OCI-LY7 (cell line): ENCODE data around the gene MROH7. TPM values are rescaled to one million over a fixed set of nuclear protein-coding genes. Genes with fewer than 3 reads are reported as not detected.

Experiments used
- BruUV-seq: library from RNA; stranded (reverse); fragments of 400-500 nt; replicated peaks from 2 replicates; lab custom pipeline; 2021; lab: Mats Ljungman, UMichigan
- CTCF ChIA-PET: fragments of 300-600 bp; sonication (Branson Sonifier 250); formaldehyde crosslinking; loops from one replicate; lab custom pipeline; 2022; ENCODE audit warnings: antibody characterized with exemption; ENCODE audit not compliant: unreplicated experiment; lab: Charles Lee
- POLR2A ChIA-PET: fragments of 300-600 bp; sonication (Branson Sonifier 250); formaldehyde crosslinking; loops from one replicate; lab custom pipeline; 2022; ENCODE audit warnings: antibody characterized with exemption; lab: Charles Lee
- DNase-seq: peaks from one replicate; pipeline ENCODE4 v3.0.0-alpha.2; 2015; ENCODE audit warnings: low spot score
- H2AFZ ChIP-seq: fragments of 200-600 bp; sonication (generic), shearing (Covaris generic); 2 replicates; pipeline ENCODE4 v1.6.1; 2014; ENCODE audit warnings: mild to moderate bottlenecking, antibody characterized with exemption, low read length, moderate library complexity
- H3K27ac ChIP-seq: fragments of 200-600 bp; sonication (generic); 2 replicates; pipeline ENCODE4 v1.5.1; 2014; ENCODE audit warnings: mixed run types, low read depth, mild to moderate bottlenecking, moderate library complexity, low read length, inconsistent platforms; ENCODE audit not compliant: poor library complexity, severe bottlenecking
- H3K36me3 ChIP-seq: fragments of 200-600 bp; sonication (generic); 2 replicates; pipeline ENCODE4 v1.6.1; 2014; ENCODE audit warnings: mild to moderate bottlenecking, antibody characterized with exemption, low read length, moderate library complexity, mixed read lengths; ENCODE audit not compliant: insufficient read depth
- H3K4me1 ChIP-seq: fragments of 200-600 bp; sonication (generic); 2 replicates; pipeline ENCODE4 v1.5.1; 2014; ENCODE audit warnings: mild to moderate bottlenecking, low read length; ENCODE audit not compliant: insufficient read depth, poor library complexity, severe bottlenecking
- H3K4me2 ChIP-seq: fragments of 200-600 bp; sonication (generic); 2 replicates; pipeline ENCODE4 v1.6.1; 2014; ENCODE audit warnings: mild to moderate bottlenecking, low read length
- H3K4me3 ChIP-seq: fragments of 200-600 bp; sonication (generic); 2 replicates; pipeline ENCODE4 v1.5.1; 2014; ENCODE audit warnings: mild to moderate bottlenecking, low read depth, low read length; ENCODE audit not compliant: poor library complexity, severe bottlenecking
- H3K79me2 ChIP-seq: fragments of 200-600 bp; sonication (generic); 2 replicates; pipeline ENCODE4 v1.6.1; 2016; ENCODE audit warnings: low read depth, mild to moderate bottlenecking, low read length, moderate library complexity, mixed read lengths; ENCODE audit not compliant: insufficient read depth
- H3K9me2 ChIP-seq: fragments of 200-600 bp; sonication (generic); 2 replicates; pipeline ENCODE4 v1.6.1; 2016; ENCODE audit warnings: mild to moderate bottlenecking, low read length, mixed read lengths; ENCODE audit not compliant: insufficient read depth
- H3K9me3 ChIP-seq: fragments of 200-600 bp; sonication (generic); 2 replicates; pipeline ENCODE4 v1.6.1; 2014; ENCODE audit warnings: mild to moderate bottlenecking, mixed run types, low read length, mixed read lengths
- H4K20me1 ChIP-seq: fragments of 200-600 bp; sonication (generic); 2 replicates; pipeline ENCODE4 v1.6.1; 2014; ENCODE audit warnings: mild to moderate bottlenecking, antibody characterized with exemption, low read length, moderate library complexity, mixed read lengths; ENCODE audit not compliant: insufficient read depth
- CTCF ChIP-seq: fragments of 200-600 bp; sonication (generic); conservative IDR thresholded peaks from 2 replicates; pipeline ENCODE4 v1.5.1; 2014; ENCODE audit warnings: mild to moderate bottlenecking, antibody characterized with exemption, low read length, moderate library complexity, mixed read lengths
- EZH2phosphoT487 ChIP-seq: fragments of 200-600 bp; sonication (generic); IDR thresholded peaks from 2 replicates; pipeline ENCODE4 v1.6.1; 2018; ENCODE audit warnings: low read depth, borderline replicate concordance, mild to moderate bottlenecking, mixed run types, antibody characterized with exemption, low read length, moderate library complexity, mixed read lengths
- intact Hi-C: fragments of 100-400 bp; cut with micrococcal nuclease; formaldehyde crosslinking; loops from one replicate; pipeline ENCODE4 v1.10.0; 2022; ENCODE audit not compliant: unreplicated experiment
- total RNA-seq, 2 experiments: library from RNA; depleted of rRNA in 1 of 2; stranded (reverse); fragments of >200 nt in 1 of 2; shearing (Covaris generic) in 1 of 2; gene quantifications; 2 replicates each; pipeline ENCODE4 v1.2.3, GENCODE V29; 2014 to 2022

MROH7 gene
- total RNA-seq, 2 experiments from 2014 or later, result not detected

DNA sequence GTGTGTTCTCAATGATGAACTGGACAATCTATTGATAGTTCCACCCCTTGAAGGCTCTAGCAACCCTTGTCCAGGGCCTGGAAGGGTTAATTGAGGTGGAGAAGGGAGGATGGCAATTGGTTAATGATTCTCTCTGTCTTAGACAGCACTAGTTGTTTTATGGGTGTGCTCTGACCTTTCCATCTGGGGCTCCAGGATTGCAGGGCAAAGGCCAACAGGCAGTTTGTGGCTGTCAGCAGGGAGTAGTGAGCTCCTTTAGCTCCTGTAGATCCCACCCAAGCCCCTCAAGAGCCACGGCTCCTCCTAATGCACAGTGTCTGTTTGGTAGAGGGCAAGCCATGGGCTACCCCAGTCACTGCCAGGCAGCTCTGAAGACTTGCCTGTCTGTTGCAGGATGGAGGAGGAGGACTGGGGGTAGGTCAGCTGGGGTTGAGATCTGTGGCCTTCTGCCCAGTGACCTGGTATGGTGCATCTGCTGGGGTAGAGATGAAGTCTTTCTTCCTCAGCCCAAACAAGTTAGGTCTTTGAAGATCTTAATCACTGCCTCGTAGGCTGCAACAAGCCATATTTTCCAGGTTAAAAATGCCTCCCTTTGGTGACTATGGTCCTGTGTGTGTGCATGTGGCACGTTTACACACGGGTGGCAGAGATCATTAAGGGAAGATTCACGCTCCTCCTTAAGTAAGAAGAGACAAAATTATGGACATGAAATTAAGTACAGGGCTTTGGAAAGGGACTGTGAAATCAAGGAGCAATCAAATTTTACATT is 7.7 kb downstream of the MROH7 start:
- Histone ChIP-seq H3K9me2 (no peaks in the 10 kb centered on the region), H3K36me3 (no peaks in the 10 kb centered on the region), H4K20me1 (no peaks in the 10 kb centered on the region), H3K27ac (no peak overlapping the region), H3K9me3 (no peaks in the 10 kb centered on the region), H2AFZ (no peak overlapping the region), H3K79me2 (no peaks in the 10 kb centered on the region), H3K4me3 (no peak overlapping the region), H3K4me2 (no peak overlapping the region), H3K4me1 (no peaks in the 10 kb centered on the region)
- POLR2A ChIA-PET, result no interaction called here
- intact Hi-C loops, result no loop called here
- no peak for DNase-seq
- CTCF ChIA-PET, result no interaction called here
- no TSS peak for BruUV-seq
- TF ChIP-seq EZH2phosphoT487, result no peak
- TF ChIP-seq CTCF, result no peak

DNA sequence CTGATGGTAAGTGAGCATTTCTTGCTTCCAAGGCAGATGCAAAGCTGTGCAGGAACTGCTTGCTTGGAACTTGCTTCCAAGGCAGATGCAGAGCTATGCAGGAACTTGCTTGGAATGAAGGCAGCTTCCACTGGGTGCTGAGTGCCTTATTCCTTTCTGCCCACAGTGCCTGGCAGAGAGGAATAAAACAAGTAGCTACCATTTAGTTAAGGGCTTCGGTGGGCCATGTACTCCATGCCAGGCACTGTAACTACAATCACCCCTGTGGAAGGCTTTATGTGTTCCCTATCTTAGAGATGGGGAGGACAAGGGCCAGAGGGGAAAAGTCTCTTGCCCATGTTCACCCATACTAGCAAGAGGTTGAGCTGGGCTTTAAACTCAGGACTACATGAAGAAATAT is 8.3 kb downstream of the MROH7 start:
- no peak overlapping the region for H2AFZ ChIP-seq
- H3K27ac ChIP-seq, result no peak overlapping the region
- H3K4me1 ChIP-seq, result no peaks in the 10 kb centered on the region
- CTCF ChIA-PET, result no interaction called here
- TF ChIP-seq EZH2phosphoT487 (no peak), CTCF (no peak)
- H4K20me1 ChIP-seq, result no peaks in the 10 kb centered on the region
- H3K4me2 ChIP-seq, result no peak overlapping the region
- intact Hi-C loops, result no loop called here
- POLR2A ChIA-PET, result no interaction called here
- BruUV-seq, result no TSS peak
- H3K9me2 ChIP-seq, result no peaks in the 10 kb centered on the region
- no peaks in the 10 kb centered on the region for H3K36me3 ChIP-seq
- H3K4me3 ChIP-seq, result no peak overlapping the region
- no peaks in the 10 kb centered on the region for H3K79me2 ChIP-seq
- no peaks in the 10 kb centered on the region for H3K9me3 ChIP-seq
- DNase-seq, result no peak

- Histone ChIP-seq H3K36me3 (no peaks in the 10 kb centered on the region), H3K9me3 (no peaks in the 10 kb centered on the region), H4K20me1 (no peaks in the 10 kb centered on the region), H3K4me3 (no peak overlapping the region), H3K4me2 (no peak overlapping the region), H3K79me2 (no peaks in the 10 kb centered on the region), H3K27ac (no peak overlapping the region), H3K4me1 (no peaks in the 10 kb centered on the region), H2AFZ (no peak overlapping the region), H3K9me2 (no peaks in the 10 kb centered on the region)
- POLR2A ChIA-PET, result no interaction called here
- CTCF ChIA-PET, result no interaction called here
- no TSS peak for BruUV-seq
- DNase-seq, result no peak
- TF ChIP-seq CTCF (no peak), EZH2phosphoT487 (no peak)
- intact Hi-C loops, result no loop called here
These were observed 8.8 kb downstream of the MROH7 start for GRCh38 chr1:54650417-54650816.
